Motor neuron (in vitro differentiated cells): ENCODE data around the gene IL6R. TPM values are rescaled to one million over a fixed set of nuclear protein-coding genes. Genes with fewer than 3 reads are reported as not detected.

Source experiments
- ATAC-seq, 8 experiments: fragments of 200-7000 bp; cut with Tn5 transposase; replicated peaks in 6 of 8; 2 replicates each; pipeline ENCODE4 v1.8.0; 2021; ENCODE audit warnings: mild to moderate bottlenecking in 8 of 8, moderate library complexity in 8 of 8
- H3K27ac ChIP-seq, 2 donors: fragments of 250-450 bp; sonication (Bioruptor Pico); 2 replicates each; pipeline ENCODE4 v1.9.0; 2021; ENCODE audit warnings: antibody characterized with exemption in 2 of 2, mild to moderate bottlenecking in 2 of 2, moderate library complexity in 1 of 2
- H3K4me1 ChIP-seq, 2 donors: fragments of 250-450 bp; sonication (Bioruptor Pico); replicated peaks in 1 of 2; 2 replicates each; pipeline ENCODE4 v1.6.1; 2021; ENCODE audit warnings: antibody characterized with exemption in 2 of 2, mild to moderate bottlenecking in 2 of 2, moderate library complexity in 1 of 2
- H3K4me3 ChIP-seq, 5 donors: fragments of 250-450 bp; sonication (Bioruptor Pico); 2 replicates each; pipeline ENCODE4 v1.9.0; 2021; ENCODE audit warnings: antibody characterized with exemption in 5 of 5, mild to moderate bottlenecking in 5 of 5, moderate library complexity in 4 of 5
- WGBS, 10 experiments: fragments of 450-650 bp; shearing (Covaris generic); methylation state at CpG; one replicate each; pipeline ENCODE4 v1.0.0; 2022; 5-methylcytosine and 5-hydroxymethylcytosine counted together
- in situ Hi-C, 9 experiments: fragments of 400-800 bp; cut with MboI; loops; one replicate each; pipeline ENCODE4 v1.15.0; 2021; ENCODE audit warnings: low sequenced_read_pairs in 9 of 9, low pct_unique_long_range_greater_than_20kb in 2 of 9; ENCODE audit not compliant: unreplicated experiment in 9 of 9
- total RNA-seq, 8 experiments: library from RNA; unstranded; fragments of 300-600 nt; gene quantifications; 2 replicates each; pipeline versions ENCODE4 v1.2.3 to v1.2.4, GENCODE V29; 2022

IL6R gene
- total RNA-seq, 8 experiments from 2014 or later: 0.16 to 35.0 (median 3.3) TPM

DNA sequence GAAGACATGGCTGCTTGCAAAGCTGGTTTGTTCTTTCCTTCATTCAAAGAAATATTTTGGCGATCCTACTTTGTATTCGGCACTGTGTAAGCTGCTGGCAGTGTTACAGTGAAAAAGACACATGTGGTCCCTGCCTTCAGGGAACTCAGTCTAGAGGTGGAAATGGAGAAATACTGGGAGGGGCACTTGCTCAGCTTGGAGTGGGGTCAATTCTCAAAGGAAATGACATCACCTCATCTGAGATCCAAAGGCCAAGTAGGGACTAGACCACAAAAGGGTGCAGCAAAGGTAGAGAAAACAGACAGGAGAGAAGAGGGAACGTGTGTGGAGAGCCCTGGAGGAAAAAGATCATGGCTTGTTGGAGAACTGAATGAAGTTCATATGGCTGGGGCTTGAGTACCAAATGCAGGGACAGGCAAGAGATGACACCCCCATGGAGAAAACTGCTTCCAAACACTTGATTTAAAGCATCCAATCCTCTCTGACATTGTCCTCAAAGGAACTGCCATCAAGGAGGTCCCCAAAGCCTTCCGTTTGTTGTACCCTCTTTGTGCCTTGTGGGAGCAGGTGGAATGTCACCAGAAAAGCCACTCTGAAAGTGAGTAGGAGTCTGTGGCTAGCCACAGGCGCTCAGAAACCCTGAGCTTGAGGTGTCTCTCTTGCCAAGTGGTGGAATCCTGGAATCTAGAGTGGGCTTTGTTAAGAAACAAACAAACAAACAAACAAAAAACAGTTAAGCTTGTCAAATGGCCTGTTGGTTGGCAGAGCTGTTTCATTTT is 48.6 kb downstream of the IL6R start:
- in situ Hi-C loops: no loop called here
- WGBS, 10 experiments: 0 to 86% (median 65%) methylated on average over 1 to 5 of the region's 5 CpGs; no CpG with 5 or more reads in 1 of the 10 experiments
- peaks cover 16 to 18% of the 10 kb centered on the region in 2 donors for H3K4me1 ChIP-seq
- H3K4me3 ChIP-seq: no peak overlapping the region
- peak in 7 of 8 experiments; percentile 56 to 95 (median 73) for ATAC-seq
- H3K27ac ChIP-seq: no peak overlapping the region

- peaks cover 16 to 18% of the 10 kb centered on the region in 2 donors for H3K4me1 ChIP-seq
- no peak overlapping the region for H3K27ac ChIP-seq
- H3K4me3 ChIP-seq: no peak overlapping the region
- in situ Hi-C loops: no loop called here
- 49 to 100% (median 61%) methylated on average over 1 to 5 of the region's 5 CpGs; no CpG with 5 or more reads in 2 of the 10 experiments for WGBS, 10 experiments
- peak in 3 of 8 experiments; percentile 64 to 68 (median 65) for ATAC-seq
These were observed 49.4 kb downstream of the IL6R start for GRCh38 chr1:154454386-154455120.

- in situ Hi-C loops: no loop called here
- H3K4me3 ChIP-seq: no peak overlapping the region
- no peak for ATAC-seq
- WGBS, 10 experiments: 73 to 100% (median 88%) methylated on average over 1 to 5 of the region's 6 CpGs; no CpG with 5 or more reads in 2 of the 10 experiments
- H3K27ac ChIP-seq: no peak overlapping the region
- H3K4me1 ChIP-seq: peaks cover 16 to 18% of the 10 kb centered on the region in 2 donors
These were observed 51.5 kb downstream of the IL6R start for GRCh38 chr1:154456631-154457030.

DNA sequence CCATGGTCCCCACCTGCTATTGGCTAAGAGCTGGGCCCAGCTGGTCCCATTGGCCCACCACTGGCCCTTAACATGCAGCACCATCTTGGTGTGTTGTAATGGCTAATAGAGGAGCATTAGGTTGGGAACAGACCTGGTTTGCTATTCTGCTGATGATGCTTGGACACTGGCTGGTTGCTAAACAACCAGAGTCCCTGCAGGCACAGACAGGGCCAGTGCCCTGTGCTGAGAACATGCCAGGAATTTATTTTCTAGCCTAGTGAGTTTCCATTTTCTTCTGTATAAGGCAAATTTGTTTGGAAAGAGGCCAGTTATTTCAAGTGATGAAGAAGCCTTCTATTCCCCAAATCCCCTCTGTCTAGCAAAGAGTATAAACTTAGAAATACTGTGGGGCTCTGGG is 53.9 kb downstream of the IL6R start:
- Histone ChIP-seq H3K4me1 (peaks cover 6 to 9% of the 10 kb centered on the region in 2 donors), H3K27ac (no peak overlapping the region), H3K4me3 (no peak overlapping the region)
- peak in 3 of 8 experiments; percentile 32 to 90 (median 53) for ATAC-seq
- in situ Hi-C loops: no loop called here

GRCh38 chr1:154460695-154461260 is 55.6 kb downstream of the IL6R start:
- Histone ChIP-seq H3K27ac (no peak overlapping the region), H3K4me3 (no peak overlapping the region), H3K4me1 (peaks cover 0 to 2% of the 10 kb centered on the region in 2 donors)
- no peak for ATAC-seq
- WGBS, 10 experiments: 17 to 93% (median 69%) methylated on average over 2 to 15 of the region's 15 CpGs
- in situ Hi-C loops: no loop called here

DNA sequence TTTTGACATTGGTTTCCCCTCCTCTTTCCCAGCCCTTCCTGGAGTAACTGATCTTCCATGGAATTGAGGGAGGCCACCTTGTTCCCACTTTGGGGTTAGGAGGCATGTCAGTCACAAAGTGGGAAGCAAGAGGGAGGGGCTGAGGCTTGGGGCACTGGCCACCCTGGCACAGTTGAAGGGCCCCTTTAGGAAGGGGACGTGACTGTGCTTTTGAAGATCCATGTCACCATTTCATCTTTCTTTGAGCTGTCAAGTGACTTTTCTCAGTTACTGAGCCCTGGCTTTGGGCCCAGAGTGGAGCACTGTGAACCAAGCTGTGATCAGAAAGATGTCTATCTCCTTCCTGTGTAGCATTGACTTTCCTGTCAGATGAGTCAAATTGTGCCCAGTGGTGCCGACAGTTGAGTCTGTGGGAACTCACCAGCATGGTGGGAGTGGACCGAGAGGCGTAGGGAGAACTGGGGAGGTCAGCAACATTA is 58.4 kb downstream of the IL6R start:
- peak in 2 of 8 experiments; percentile 17 to 19 for ATAC-seq
- WGBS, 10 experiments: 65 to 100% (median 87%) methylated on average over 2 to 4 of the region's 4 CpGs; no CpG with 5 or more reads in 4 of the 10 experiments
- no peak overlapping the region for H3K4me3 ChIP-seq
- in situ Hi-C loops: no loop called here
- peaks cover 0 to 7% of the 10 kb centered on the region in 2 donors for H3K4me1 ChIP-seq
- no peak overlapping the region for H3K27ac ChIP-seq

DNA sequence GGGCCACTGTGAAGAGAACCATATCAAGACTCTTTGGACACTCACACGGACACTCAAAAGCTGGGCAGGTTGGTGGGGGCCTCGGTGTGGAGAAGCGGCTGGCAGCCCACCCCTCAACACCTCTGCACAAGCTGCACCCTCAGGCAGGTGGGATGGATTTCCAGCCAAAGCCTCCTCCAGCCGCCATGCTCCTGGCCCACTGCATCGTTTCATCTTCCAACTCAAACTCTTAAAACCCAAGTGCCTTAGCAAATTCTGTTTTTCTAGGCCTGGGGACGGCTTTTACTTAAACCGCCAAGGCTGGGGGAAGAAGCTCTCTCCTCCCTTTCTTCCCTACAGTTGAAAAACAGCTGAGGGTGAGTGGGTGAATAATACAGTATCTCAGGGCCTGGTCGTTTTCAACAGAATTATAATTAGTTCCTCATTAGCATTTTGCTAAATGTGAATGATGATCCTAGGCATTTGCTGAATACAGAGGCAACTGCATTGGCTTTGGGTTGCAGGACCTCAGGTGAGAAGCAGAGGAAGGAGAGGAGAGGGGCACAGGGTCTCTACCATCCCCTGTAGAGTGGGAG is 60.6 kb downstream of the IL6R start:
- Histone ChIP-seq H3K4me1 (peaks cover 3 to 10% of the 10 kb centered on the region in 2 donors), H3K4me3 (no peak overlapping the region), H3K27ac (no peak overlapping the region)
- ATAC-seq: peak in 3 of 8 experiments; percentile 26 to 54 (median 36)
- in situ Hi-C loops: no loop called here
- 18 to 75% (median 69%) methylated on average over 2 to 8 of the region's 8 CpGs; no CpG with 5 or more reads in 1 of the 10 experiments for WGBS, 10 experiments

DNA sequence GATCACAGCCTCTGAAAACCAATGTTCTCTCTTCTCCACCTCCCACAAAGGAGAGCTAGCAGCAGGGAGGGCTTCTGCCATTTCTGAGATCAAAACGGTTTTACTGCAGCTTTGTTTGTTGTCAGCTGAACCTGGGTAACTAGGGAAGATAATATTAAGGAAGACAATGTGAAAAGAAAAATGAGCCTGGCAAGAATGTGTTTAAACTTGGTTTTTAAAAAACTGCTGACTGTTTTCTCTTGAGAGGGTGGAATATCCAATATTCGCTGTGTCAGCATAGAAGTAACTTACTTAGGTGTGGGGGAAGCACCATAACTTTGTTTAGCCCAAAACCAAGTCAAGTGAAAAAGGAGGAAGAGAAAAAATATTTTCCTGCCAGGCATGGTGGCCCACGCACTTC is 61.1 kb downstream of the IL6R start:
- H3K4me3 ChIP-seq: no peak overlapping the region
- 17 to 100% (median 64%) methylated on average over 1 to 3 of the region's 3 CpGs; no CpG with 5 or more reads in 1 of the 10 experiments for WGBS, 10 experiments
- in situ Hi-C loops: no loop called here
- H3K4me1 ChIP-seq: peaks cover 3 to 10% of the 10 kb centered on the region in 2 donors
- ATAC-seq: no peak
- no peak overlapping the region for H3K27ac ChIP-seq

DNA sequence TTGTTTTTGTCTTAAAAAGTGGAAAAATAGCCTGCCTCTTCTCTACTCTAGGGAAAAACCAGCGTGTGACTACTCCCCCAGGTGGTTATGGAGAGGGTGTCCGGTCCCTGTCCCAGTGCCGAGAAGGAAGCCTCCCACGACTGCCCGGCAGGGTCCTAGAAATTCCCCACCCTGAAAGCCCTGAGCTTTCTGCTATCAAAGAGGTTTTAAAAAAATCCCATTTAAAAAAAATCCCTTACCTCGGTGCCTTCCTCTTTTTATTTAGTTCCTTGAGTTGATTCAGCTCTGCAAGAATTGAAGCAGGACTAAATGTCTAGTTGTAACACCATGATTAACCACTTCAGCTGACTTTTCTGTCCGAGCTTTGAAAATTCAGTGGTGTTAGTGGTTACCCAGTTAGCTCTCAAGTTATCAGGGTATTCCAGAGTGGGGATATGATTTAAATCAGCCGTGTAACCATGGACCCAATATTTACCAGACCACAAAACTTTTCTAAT is 61.8 kb downstream of the IL6R start:
- in situ Hi-C loops: no loop called here
- 38 to 100% (median 69%) methylated on average over 1 to 8 of the region's 8 CpGs; no CpG with 5 or more reads in 1 of the 10 experiments for WGBS, 10 experiments
- no peak overlapping the region for H3K4me3 ChIP-seq
- H3K27ac ChIP-seq: no peak overlapping the region
- no peak for ATAC-seq
- H3K4me1 ChIP-seq: peaks cover 3 to 10% of the 10 kb centered on the region in 2 donors

DNA sequence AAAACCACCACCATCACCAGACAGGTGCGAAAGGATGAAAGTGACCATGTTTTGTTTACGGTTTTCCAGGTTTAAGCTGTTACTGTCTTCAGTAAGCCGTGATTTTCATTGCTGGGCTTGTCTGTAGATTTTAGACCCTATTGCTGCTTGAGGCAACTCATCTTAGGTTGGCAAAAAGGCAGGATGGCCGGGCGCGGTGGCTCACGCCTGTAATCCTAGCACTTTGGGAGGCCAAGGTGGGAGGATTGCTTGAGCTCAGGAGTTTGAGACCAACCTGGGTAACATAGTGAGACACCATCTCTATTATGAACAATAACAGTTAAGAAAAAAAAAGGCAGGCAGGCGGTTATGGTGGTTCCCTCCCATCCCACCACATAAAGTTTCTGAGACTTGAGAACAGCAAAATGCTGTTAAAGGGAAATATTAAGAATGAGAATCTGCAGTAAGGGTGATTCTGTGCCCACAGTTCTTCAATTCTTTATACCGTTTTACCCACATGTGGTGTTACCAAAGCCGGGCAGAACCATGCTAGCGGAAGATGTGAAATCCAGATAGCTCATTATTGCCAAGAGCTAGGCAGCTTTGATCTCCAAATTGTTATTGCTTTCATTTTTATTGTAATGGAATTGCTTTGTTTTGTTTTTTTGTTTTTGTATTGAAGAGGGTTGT is 62.4 kb downstream of the IL6R start:
- Histone ChIP-seq H3K4me1 (peaks cover 3 to 10% of the 10 kb centered on the region in 2 donors), H3K27ac (no peak overlapping the region), H3K4me3 (no peak overlapping the region)
- 87 to 100% (median 95%) methylated on average over 2 to 11 of the region's 11 CpGs; no CpG with 5 or more reads in 1 of the 10 experiments for WGBS, 10 experiments
- ATAC-seq: no peak
- in situ Hi-C loops: no loop called here

GRCh38 chr1:154468535-154469250 is 63.5 kb downstream of the IL6R start:
- Histone ChIP-seq H3K4me3 (no peak overlapping the region), H3K27ac (no peak overlapping the region), H3K4me1 (peaks cover 3 to 10% of the 10 kb centered on the region in 2 donors)
- in situ Hi-C loops: no loop called here
- ATAC-seq: peak in 3 of 8 experiments; percentile 41 to 83 (median 51)
- 20 to 100% (median 74%) methylated on average over 1 to 12 of the region's 12 CpGs; no CpG with 5 or more reads in 1 of the 10 experiments for WGBS, 10 experiments
